Ishikawa (cell line): Measurements from ENCODE around the gene C7orf57.

Source experiments
- CEBPB ChIP-seq: IDR thresholded peaks from 2 replicates; pipeline ENCODE4 v1.6.1; 2012
- CREB1 ChIP-seq: IDR thresholded peaks from 2 replicates; pipeline ENCODE4 v1.6.1; 2012; ENCODE audit warnings: low read depth
- EGR1 ChIP-seq: IDR thresholded peaks from 2 replicates; pipeline ENCODE4 v1.6.1; 2012
- EP300 ChIP-seq: IDR thresholded peaks from 2 replicates; pipeline ENCODE4 v1.6.1; 2012; ENCODE audit warnings: borderline replicate concordance
- FOXM1 ChIP-seq: IDR thresholded peaks from 2 replicates; pipeline ENCODE4 v1.6.1; 2012; ENCODE audit warnings: low read depth, borderline replicate concordance
- MAX ChIP-seq: IDR thresholded peaks from 2 replicates; pipeline ENCODE4 v1.6.1; 2012
- NFIC ChIP-seq: IDR thresholded peaks from 2 replicates; pipeline ENCODE4 v1.6.1; 2012
- RAD21 ChIP-seq: IDR thresholded peaks from 2 replicates; pipeline ENCODE4 v1.6.1; 2012; ENCODE audit warnings: low read depth
- REST ChIP-seq: IDR thresholded peaks from 2 replicates; pipeline ENCODE4 v1.6.1; 2012; ENCODE audit warnings: low read depth, mild to moderate bottlenecking
- TAF1 ChIP-seq: IDR thresholded peaks from 2 replicates; pipeline ENCODE4 v1.6.1; 2012; ENCODE audit warnings: low read depth, mild to moderate bottlenecking
- TCF12 ChIP-seq: IDR thresholded peaks from 2 replicates; pipeline ENCODE4 v1.6.1; 2012; ENCODE audit warnings: low read depth
- TEAD4 ChIP-seq: IDR thresholded peaks from 2 replicates; pipeline ENCODE4 v1.6.1; 2012
- USF1 ChIP-seq: IDR thresholded peaks from 2 replicates; pipeline ENCODE4 v1.6.1; 2012
- YY1 ChIP-seq: IDR thresholded peaks from 2 replicates; pipeline ENCODE4 v1.6.1; 2012; ENCODE audit warnings: low read depth
- ZBTB7A ChIP-seq: IDR thresholded peaks from 2 replicates; pipeline ENCODE4 v1.6.1; 2012; ENCODE audit warnings: low read depth

Gene C7orf57

GRCh38 chr7:47991741-47992311 lies 43.5 kb upstream of the C7orf57 start:
- TF ChIP-seq EP300 (no peak), ZBTB7A (no peak), REST (no peak), EGR1 (no peak), TCF12 (no peak), TAF1 (no peak), RAD21 (peak; percentile 40; the same call in 1 of the 2 replicates)

- TF ChIP-seq EGR1 (no peak), NFIC (no peak), RAD21 (no peak), CEBPB (no peak), MAX (no peak), FOXM1 (no peak), EP300 (no peak), USF1 (no peak), TEAD4 (no peak), TCF12 (no peak), CREB1 (no peak), REST (no peak), YY1 (no peak), TAF1 (no peak), ZBTB7A (no peak)
Observed at GRCh38 chr7:47992446-47992845, 42.9 kb upstream of the C7orf57 start.

- TF ChIP-seq ZBTB7A (no peak), TCF12 (no peak)
Observed at GRCh38 chr7:47999413-47999812, 35.9 kb upstream of the C7orf57 start.

- TF ChIP-seq REST, result no peak
- TF ChIP-seq CEBPB, result no peak
- no peak for TF ChIP-seq RAD21
- TF ChIP-seq FOXM1, result no peak
- no peak for TF ChIP-seq TCF12
- no peak for TF ChIP-seq ZBTB7A
- TF ChIP-seq EGR1, result no peak
- no peak for TF ChIP-seq EP300
- TF ChIP-seq TEAD4, result no peak
- no peak for TF ChIP-seq TAF1
- TF ChIP-seq YY1, result no peak
- no peak for TF ChIP-seq NFIC
- no peak for TF ChIP-seq MAX
- TF ChIP-seq USF1, result no peak
- TF ChIP-seq CREB1, result no peak
Observed at GRCh38 chr7:48004032-48004431, 31.3 kb upstream of the C7orf57 start.

GRCh38 chr7:48004638-48005037 lies 30.7 kb upstream of the C7orf57 start:
- no peak for TF ChIP-seq CREB1
- TF ChIP-seq EP300, result no peak
- no peak for TF ChIP-seq MAX
- TF ChIP-seq TEAD4, result no peak
- no peak for TF ChIP-seq TAF1
- no peak for TF ChIP-seq EGR1
- TF ChIP-seq FOXM1, result no peak
- TF ChIP-seq NFIC, result no peak
- TF ChIP-seq REST, result no peak
- no peak for TF ChIP-seq RAD21
- no peak for TF ChIP-seq USF1
- no peak for TF ChIP-seq ZBTB7A
- no peak for TF ChIP-seq TCF12
- TF ChIP-seq CEBPB, result no peak
- TF ChIP-seq YY1, result no peak
